ENCODE results near the gene CST3. TPM values are rescaled to one million over a fixed set of nuclear protein-coding genes. Genes with fewer than 3 reads are reported as not detected.

CST3 gene
- total and polyA plus RNA-seq, 7 donors = 344 to 1,250 (median 693) TPM

DNA sequence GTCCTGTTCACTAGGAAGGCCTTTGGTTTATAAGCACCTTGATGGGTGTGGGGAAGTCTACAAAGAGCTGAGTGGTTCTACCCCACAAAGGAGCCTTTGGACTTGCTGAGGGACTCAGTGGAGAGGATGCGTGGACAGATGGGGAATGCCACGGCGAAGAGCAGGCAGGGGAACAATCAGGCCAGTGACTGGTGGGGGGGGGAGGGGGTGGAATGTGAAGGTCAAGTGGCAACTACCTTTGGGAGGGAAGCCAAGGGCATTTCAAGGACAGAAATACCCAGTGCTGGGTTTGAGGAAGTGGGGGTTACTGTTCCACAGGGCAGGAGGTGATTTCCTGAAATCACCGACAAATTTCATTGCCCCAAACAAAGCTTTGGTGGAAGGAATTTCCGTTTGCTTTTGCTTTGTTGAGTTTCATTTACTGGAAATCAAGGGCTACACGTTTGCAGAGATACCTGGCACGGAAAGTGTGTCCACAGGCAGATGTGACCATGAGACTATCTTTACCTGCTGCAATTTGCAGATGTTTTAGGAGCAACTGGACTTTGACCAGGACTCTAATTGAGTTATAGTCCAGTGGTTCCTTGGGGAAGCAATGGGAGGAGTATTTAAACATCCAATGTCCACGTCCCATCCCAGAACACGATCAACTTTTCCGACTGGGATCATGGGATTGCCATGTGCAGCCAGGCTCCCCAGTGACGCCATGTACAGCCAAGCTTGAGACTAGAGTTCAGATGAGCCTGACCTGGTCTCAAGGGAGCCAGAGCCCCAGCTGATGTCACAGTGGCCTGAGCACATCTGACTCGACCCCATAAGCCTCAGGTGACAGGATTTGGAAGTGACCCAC lies 8.0 kb downstream of the CST3 start:
- intact Hi-C loops (cut with DNase I) = loop anchor here (10.0 kb wide), 1 partner anchor 1415 kb away; no protein-coding TSS in a partner anchor
- TF ChIP-seq POLR2A (IDR thresholded peaks at IDR 0.05) (no peak), POLR2AphosphoS5 (IDR thresholded peaks at IDR 0.05) (peak in 1 of 4 donors; percentile 8)
- H3K4me3 ChIP-seq = no peak overlapping the region

DNA sequence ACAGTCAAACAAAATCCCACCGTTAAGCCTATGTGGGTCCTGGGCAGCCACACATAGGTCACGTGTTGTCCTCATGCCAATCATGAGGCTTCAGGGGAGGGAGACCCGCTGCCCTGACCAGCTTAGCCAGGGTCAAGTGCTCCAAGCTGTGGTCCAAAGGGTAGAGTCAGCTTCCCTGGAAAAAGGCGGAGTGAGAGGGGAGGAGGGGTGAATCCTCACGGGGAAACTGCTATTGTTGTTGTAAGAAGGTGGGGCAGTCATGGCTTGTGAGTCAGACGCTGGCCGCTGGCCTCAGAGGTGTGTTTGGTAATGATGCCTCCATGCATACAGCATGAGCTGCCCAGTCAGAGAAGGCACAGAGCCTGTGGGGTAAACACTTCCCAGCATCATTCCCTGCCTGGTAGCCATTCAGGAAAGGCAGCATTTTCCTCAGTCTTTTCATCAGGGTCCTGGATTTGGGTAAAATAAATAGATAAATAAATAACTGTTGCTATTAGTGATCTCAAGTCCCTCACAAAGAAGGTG lies 8.7 kb downstream of the CST3 start:
- Histone ChIP-seq H3K27me3 (no peaks in the 10 kb centered on the region), H3K4me3 (no peak overlapping the region), H3K27ac (peak overlapping the region in 3 of 4 donors; percentile 33 to 74 (median 47)), H3K36me3 (peaks cover 0 to 26% (median 13%) of the 10 kb centered on the region in 4 donors), H3K4me1 (peaks cover 0 to 46% (median 23%) of the 10 kb centered on the region in 4 donors), H3K9me3 (no peaks in the 10 kb centered on the region)
- DNase-seq = no peak
- TF ChIP-seq POLR2A (IDR thresholded peaks at IDR 0.05) = no peak
- TF ChIP-seq POLR2AphosphoS5 (IDR thresholded peaks at IDR 0.05) = peak in 2 of 4 donors; percentile 22 to 29
- TF ChIP-seq EP300 (IDR thresholded peaks at IDR 0.05) = no peak
- TF ChIP-seq CTCF (IDR thresholded peaks at IDR 0.05) = no peak
- 27 to 57% methylated on average over 7 of the region's 7 CpGs for WGBS, 2 donors
- intact Hi-C loops (cut with DNase I) = no loop called here

More for the DNA sequence above, 8.0 kb downstream of the CST3 start:
- H3K27me3 ChIP-seq = no peaks in the 10 kb centered on the region
- H3K4me1 ChIP-seq = peaks cover 0 to 46% (median 28%) of the 10 kb centered on the region in 4 donors
- H3K27ac ChIP-seq = peak overlapping the region; percentile 6 to 74 (median 40)
- H3K9me3 ChIP-seq = no peaks in the 10 kb centered on the region
- H3K36me3 ChIP-seq = peaks cover 0 to 32% (median 17%) of the 10 kb centered on the region in 4 donors
- no peak for DNase-seq
- WGBS, 2 donors = 69 to 73% methylated on average over 12 of the region's 12 CpGs

- Histone ChIP-seq H3K36me3 (peaks cover 0 to 20% (median 8%) of the 10 kb centered on the region in 4 donors), H3K4me1 (peaks cover 0 to 46% (median 26%) of the 10 kb centered on the region in 4 donors), H3K27ac (peak overlapping the region in 2 of 4 donors; percentile 33 to 74), H3K27me3 (no peaks in the 10 kb centered on the region), H3K9me3 (no peaks in the 10 kb centered on the region), H3K4me3 (no peak overlapping the region)
- TF ChIP-seq CTCF (IDR thresholded peaks at IDR 0.05) = no peak
- TF ChIP-seq POLR2A (IDR thresholded peaks at IDR 0.05) = no peak
- no peak for TF ChIP-seq EP300 (IDR thresholded peaks at IDR 0.05)
- no peak for DNase-seq
- WGBS, 2 donors = 87 to 88% methylated on average over 6 of the region's 6 CpGs
- intact Hi-C loops (cut with DNase I) = no loop called here
These were observed 9.2 kb downstream of the CST3 start for GRCh38 chr20:23628402-23629016.

GRCh38 chr20:23627501-23627900 lies 10.3 kb downstream of the CST3 start:
- 55 to 79% methylated on average over 3 of the region's 3 CpGs for WGBS, 2 donors
- Histone ChIP-seq H3K27me3 (no peaks in the 10 kb centered on the region), H3K4me3 (no peak overlapping the region), H3K9me3 (no peaks in the 10 kb centered on the region), H3K36me3 (peaks cover 0 to 10% (median 0%) of the 10 kb centered on the region in 4 donors), H3K4me1 (peaks cover 0 to 51% (median 30%) of the 10 kb centered on the region in 4 donors), H3K27ac (no peak overlapping the region)
- DNase-seq = no peak
- TF ChIP-seq CTCF (IDR thresholded peaks at IDR 0.05) (no peak), EP300 (IDR thresholded peaks at IDR 0.05) (no peak), POLR2A (IDR thresholded peaks at IDR 0.05) (no peak), POLR2AphosphoS5 (IDR thresholded peaks at IDR 0.05) (no peak)
- intact Hi-C loops (cut with DNase I) = no loop called here
